Progenitor cell of endocrine pancreas (in vitro differentiated cells): ENCODE results near the gene IQCE. TPM values are rescaled to one million over a fixed set of nuclear protein-coding genes. Genes with fewer than 3 reads are reported as not detected.

Source experiments
- DNase-seq: peaks from one replicate; pipeline ENCODE4 v3.0.0; 2021; ENCODE audit warnings: low spot score; ENCODE audit not compliant: unreplicated experiment
- H3K27ac Mint-ChIP-seq: 2 replicates; pipeline ENCODE4 v1.8.0; 2021; ENCODE audit warnings: mild to moderate bottlenecking, moderate library complexity, mixed read lengths
- H3K27me3 Mint-ChIP-seq: 2 replicates; pipeline ENCODE4 v1.8.0; 2021; ENCODE audit warnings: mixed read lengths
- H3K36me3 Mint-ChIP-seq: 2 replicates; pipeline ENCODE4 v1.8.0; 2022; ENCODE audit warnings: mixed read lengths; ENCODE audit not compliant: insufficient read depth
- H3K4me1 Mint-ChIP-seq: 2 replicates; pipeline ENCODE4 v1.8.0; 2021; ENCODE audit warnings: low read depth, mixed read lengths
- H3K4me3 Mint-ChIP-seq: 2 replicates; pipeline ENCODE4 v1.8.0; 2021; ENCODE audit warnings: low read depth, mild to moderate bottlenecking, moderate library complexity, mixed read lengths
- H3K9me3 Mint-ChIP-seq: 2 replicates; pipeline ENCODE4 v1.8.0; 2021; ENCODE audit warnings: low read depth, mixed read lengths
- CTCF ChIP-seq: fragments of 200-600 bp; sonication (generic); IDR thresholded peaks from one replicate; pipeline ENCODE4 v1.5.0; 2021; ENCODE audit warnings: antibody characterized with exemption, mild to moderate bottlenecking; ENCODE audit not compliant: unreplicated experiment
- total RNA-seq: library from RNA; stranded (reverse); gene quantifications from 2 replicates; pipeline ENCODE4 v1.2.1, GENCODE V29; 2021

Gene IQCE
- total RNA-seq, 1 donor from 2014 or later = 32.5 TPM

GRCh38 chr7:2596464-2597272, 37.9 kb downstream of the IQCE start:
- Mint-ChIP-seq H3K36me3 (peaks cover 30% of the 10 kb centered on the region), H3K9me3 (no peaks in the 10 kb centered on the region), H3K4me3 (no peak overlapping the region), H3K4me1 (no peaks in the 10 kb centered on the region), H3K27me3 (no peaks in the 10 kb centered on the region), H3K27ac (no peak overlapping the region)
- DNase-seq = no peak
- no peak for TF ChIP-seq CTCF

- H3K4me3 Mint-ChIP-seq = no peak overlapping the region
Measured at GRCh38 chr7:2597273-2597640, 38.5 kb downstream of the IQCE start.

GRCh38 chr7:2598154-2598823, 39.5 kb downstream of the IQCE start:
- Mint-ChIP-seq H3K9me3 (no peaks in the 10 kb centered on the region), H3K27me3 (no peaks in the 10 kb centered on the region), H3K4me3 (no peak overlapping the region), H3K36me3 (peaks cover 32% of the 10 kb centered on the region), H3K4me1 (no peaks in the 10 kb centered on the region), H3K27ac (no peak overlapping the region)
- no peak for TF ChIP-seq CTCF
- DNase-seq = no peak

More at GRCh38 chr7:2597273-2597640, 38.5 kb downstream of the IQCE start:
- no peak overlapping the region for H3K27ac Mint-ChIP-seq
- H3K9me3 Mint-ChIP-seq = no peaks in the 10 kb centered on the region
- no peak for DNase-seq
- H3K4me1 Mint-ChIP-seq = no peaks in the 10 kb centered on the region
- peaks cover 32% of the 10 kb centered on the region for H3K36me3 Mint-ChIP-seq
- no peak for TF ChIP-seq CTCF
- H3K27me3 Mint-ChIP-seq = no peaks in the 10 kb centered on the region

GRCh38 chr7:2601065-2601464, 42.3 kb downstream of the IQCE start:
- Mint-ChIP-seq H3K9me3 (no peaks in the 10 kb centered on the region), H3K36me3 (peaks cover 24% of the 10 kb centered on the region), H3K4me3 (no peak overlapping the region), H3K4me1 (no peaks in the 10 kb centered on the region), H3K27me3 (no peaks in the 10 kb centered on the region), H3K27ac (no peak overlapping the region)
- TF ChIP-seq CTCF = no peak
- no peak for DNase-seq

- H3K27me3 Mint-ChIP-seq = no peaks in the 10 kb centered on the region
- H3K36me3 Mint-ChIP-seq = peaks cover 18% of the 10 kb centered on the region
- no peak for DNase-seq
- no peaks in the 10 kb centered on the region for H3K4me1 Mint-ChIP-seq
- H3K4me3 Mint-ChIP-seq = no peak overlapping the region
- no peak overlapping the region for H3K27ac Mint-ChIP-seq
- no peak for TF ChIP-seq CTCF
- no peaks in the 10 kb centered on the region for H3K9me3 Mint-ChIP-seq
Measured at GRCh38 chr7:2601907-2602306, 43.1 kb downstream of the IQCE start.
